NT2/D1 (cell line): ENCODE data around the gene IGF2BP1.

Source experiments
- YY1 ChIP-seq: IDR thresholded peaks from 2 replicates; pipeline ENCODE4 v1.6.1; 2011; ENCODE audit not compliant: insufficient read length, insufficient read depth
- ZNF274 ChIP-seq: IDR thresholded peaks from 2 replicates; pipeline ENCODE4 v1.6.1; 2011; ENCODE audit warnings: mild to moderate bottlenecking, low read depth, low read length

DNA sequence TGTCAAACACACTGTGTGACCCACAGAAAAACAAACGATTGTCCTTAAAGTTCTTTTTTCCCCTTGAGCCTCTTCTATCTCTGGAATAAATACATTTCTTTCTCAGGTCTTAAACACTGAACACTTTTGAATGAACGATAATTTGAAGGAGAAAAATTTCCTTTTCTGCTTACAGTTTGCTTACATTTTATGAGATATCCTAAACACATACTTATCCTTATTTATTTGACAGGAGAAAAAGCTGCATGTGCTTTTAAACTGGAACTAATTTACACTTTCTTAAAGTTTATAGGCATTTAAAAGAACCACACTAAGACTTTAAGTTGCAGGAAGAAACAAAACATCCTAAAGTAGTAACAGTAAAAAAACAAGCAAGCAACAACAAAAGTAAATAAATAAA is 4.7 kb upstream of the IGF2BP1 start:
- TF ChIP-seq ZNF274, result no peak
- no peak for TF ChIP-seq YY1
